HCT116 (cell line): ENCODE measurements around the gene MPP4. TPM values are rescaled to one million over a fixed set of nuclear protein-coding genes. Genes with fewer than 3 reads are reported as not detected.

Source experiments
- ATAC-seq: fragments of 200-7000 bp; cut with Tn5 transposase; 2 replicates; pipeline ENCODE4 v1.9.1; 2020; ENCODE audit warnings: mild to moderate bottlenecking, moderate library complexity
- BruUV-seq: library from RNA; stranded (reverse); fragments of 400-500 nt; replicated peaks from 2 replicates; lab custom pipeline; 2021; lab: Mats Ljungman, UMichigan
- CTCF ChIA-PET: fragments of 300-600 bp; sonication (Branson Sonifier 250); formaldehyde crosslinking; loops from one replicate; lab custom pipeline; 2021; ENCODE audit warnings: antibody characterized with exemption; lab: Charles Lee
- POLR2A ChIA-PET: fragments of 300-600, 350-600 bp; sonication (Branson Sonifier 250); formaldehyde crosslinking; loops from one replicate; lab custom pipeline; 2021; ENCODE audit warnings: antibody characterized with exemption; lab: Charles Lee
- RAD21 ChIA-PET, 2 experiments: fragments of 300-600 bp; sonication (Branson Sonifier 250); formaldehyde crosslinking; loops; one replicate each; lab custom pipeline; 2023; ENCODE audit warnings: low total read pairs in 2 of 2; ENCODE audit not compliant: uncharacterized antibody in 2 of 2, unreplicated experiment in 2 of 2, low non-redundant PET in 1 of 2; lab: Charles Lee
- DNase-seq: peaks from one replicate; pipeline ENCODE4 v3.0.0-alpha.2; 2010; ENCODE audit warnings: low read depth, low spot score
- H2AFZ ChIP-seq: fragments of 200-600 bp; shearing (Covaris generic), sonication (generic); 2 replicates; pipeline ENCODE4 v1.6.1; 2017; ENCODE audit warnings: low read depth, mixed run types, mixed read lengths, antibody characterized with exemption, low read length; ENCODE audit not compliant: poor library complexity, severe bottlenecking
- H3K27ac ChIP-seq: 2 replicates; pipeline ENCODE4 v1.5.1; 2012; ENCODE audit warnings: low read depth, low read length
- H3K27me3 ChIP-seq: fragments of 200-600 bp; sonication (generic); 2 replicates; pipeline ENCODE4 v1.6.1; 2016; ENCODE audit warnings: mixed run types, low read length, mixed read lengths; ENCODE audit not compliant: insufficient read depth
- H3K36me3 ChIP-seq, 2 experiments: fragments of 200-500 bp in 1 of 2; fragments of 200-600 bp in 1 of 2; sonication (Bioruptor generic) in 1 of 2; sonication (generic) in 1 of 2; 2 replicates each; pipeline versions ENCODE4 v1.5.1 to v1.6.1; 2014 to 2016; ENCODE audit warnings: low read length in 2 of 2, inconsistent platforms in 1 of 2, mixed read lengths in 1 of 2, mixed run types in 1 of 2; ENCODE audit not compliant: insufficient read depth in 2 of 2, control insufficient read depth in 1 of 2
- H3K4me1 ChIP-seq, 2 experiments: fragments of 200-600 bp in 1 of 2; sonication (generic) in 1 of 2; 2 replicates each; pipeline versions ENCODE4 v1.5.1 to v1.6.1; 2012 to 2017; ENCODE audit warnings: low read length in 2 of 2, inconsistent platforms in 1 of 2, mild to moderate bottlenecking in 1 of 2, mixed read lengths in 1 of 2, mixed run types in 1 of 2, moderate library complexity in 1 of 2; ENCODE audit not compliant: insufficient read depth in 2 of 2, control insufficient read depth in 1 of 2
- H3K4me2 ChIP-seq: fragments of 200-600 bp; sonication (generic); 2 replicates; pipeline ENCODE4 v1.6.1; 2017; ENCODE audit warnings: mixed run types, low read length, mixed read lengths
- H3K4me3 ChIP-seq, 2 experiments: fragments of 200-600 bp in 1 of 2; sonication (generic) in 1 of 2; replicated peaks in 1 of 2; 2 replicates each; pipeline ENCODE4 v1.5.1; 2011 to 2016; ENCODE audit warnings: low read length in 2 of 2, control low read depth in 1 of 2, low read depth in 1 of 2, mild to moderate bottlenecking in 1 of 2, mixed read lengths in 1 of 2, mixed run types in 1 of 2
- H3K79me2 ChIP-seq: fragments of 200-600 bp; sonication (generic); 2 replicates; pipeline ENCODE4 v1.6.1; 2017; ENCODE audit warnings: mild to moderate bottlenecking, mixed run types, low read length, moderate library complexity, mixed read lengths; ENCODE audit not compliant: insufficient read depth
- H3K9ac ChIP-seq: fragments of 200-600 bp; sonication (generic); 2 replicates; pipeline ENCODE4 v1.6.1; 2016; ENCODE audit warnings: low read length, mixed read lengths
- H3K9me2 ChIP-seq: fragments of 200-600 bp; sonication (generic), shearing (Covaris generic); 2 replicates; pipeline ENCODE4 v1.6.1; 2017; ENCODE audit warnings: mixed run types, mild to moderate bottlenecking, moderate library complexity; ENCODE audit not compliant: insufficient read depth
- H3K9me3 ChIP-seq, 2 experiments: fragments of 200-500 bp in 1 of 2; fragments of 200-600 bp in 1 of 2; sonication (Bioruptor generic) in 1 of 2; sonication (generic) in 1 of 2; 2 replicates each; pipeline ENCODE4 v1.6.1; 2014 to 2017; ENCODE audit warnings: low read length in 2 of 2, mixed read lengths in 2 of 2, inconsistent platforms in 1 of 2, low read depth in 1 of 2, mild to moderate bottlenecking in 1 of 2, mixed run types in 1 of 2, moderate library complexity in 1 of 2; ENCODE audit not compliant: control insufficient read depth in 1 of 2, insufficient read depth in 1 of 2
- H4K20me1 ChIP-seq: fragments of 200-600 bp; sonication (generic), shearing (Covaris generic); 2 replicates; pipeline ENCODE4 v1.6.1; 2017; ENCODE audit warnings: mixed run types, mild to moderate bottlenecking, moderate library complexity; ENCODE audit not compliant: insufficient read depth
- EGR1 ChIP-seq: IDR thresholded peaks from 2 replicates; pipeline ENCODE4 v1.6.1; 2012; ENCODE audit warnings: low read depth
- EZH2 ChIP-seq: fragments of 200-600 bp; sonication (generic); IDR thresholded peaks from 2 replicates; pipeline ENCODE4 v1.6.1; 2017; ENCODE audit warnings: antibody characterized with exemption, mixed run types
- EZH2phosphoT487 ChIP-seq: fragments of 200-600 bp; IDR thresholded peaks from 2 replicates; pipeline ENCODE4 v1.6.1; 2018; ENCODE audit warnings: antibody characterized with exemption, borderline replicate concordance
- JUND ChIP-seq: IDR thresholded peaks from 2 replicates; pipeline ENCODE4 v1.6.1; 2012
- POLR2AphosphoS5 ChIP-seq: IDR thresholded peaks from 2 replicates; pipeline ENCODE4 v1.6.1; 2011; ENCODE audit warnings: mild to moderate bottlenecking, low read depth, low read length, moderate library complexity
- RAD21 ChIP-seq: IDR thresholded peaks from 2 replicates; pipeline ENCODE4 v1.6.1; 2012; ENCODE audit warnings: low read depth, mild to moderate bottlenecking
- SIN3A ChIP-seq: IDR thresholded peaks from 2 replicates; pipeline ENCODE4 v1.6.1; 2012; ENCODE audit warnings: low read depth
- SP1 ChIP-seq: IDR thresholded peaks from 2 replicates; pipeline ENCODE4 v1.6.1; 2012; ENCODE audit warnings: low read depth
- TCF7L2 ChIP-seq: IDR thresholded peaks from 2 replicates; pipeline ENCODE4 v1.7.0; 2011; ENCODE audit warnings: borderline replicate concordance, inconsistent platforms; ENCODE audit not compliant: insufficient read depth, insufficient read length; ENCODE audit errors: extremely low read depth
- YY1 ChIP-seq: IDR thresholded peaks from 2 replicates; pipeline ENCODE4 v1.6.1; 2011; ENCODE audit warnings: low read length, low read depth, moderate library complexity, mild to moderate bottlenecking; ENCODE audit not compliant: insufficient replicate concordance; ENCODE audit errors: extremely low read depth
- ZFX ChIP-seq: fragments of 450-650 bp; IDR thresholded peaks from 2 replicates; pipeline ENCODE4 v1.6.1; 2017
- intact Hi-C: fragments of 100-400 bp; cut with micrococcal nuclease; formaldehyde crosslinking; loops from 2 replicates; pipeline ENCODE4 v1.10.0; 2022
- total RNA-seq: library from RNA; stranded (reverse); gene quantifications from one replicate; pipeline ENCODE4 v1.2.1, GENCODE V29; 2021; ENCODE audit not compliant: unreplicated experiment
- TF ChIP-seq, protein P1 (sequence below): IDR thresholded peaks from 2 replicates; pipeline ENCODE4 v1.6.1; 2012; ENCODE audit warnings: low read depth
- TF ChIP-seq, protein P2 (sequence below), 3 experiments: fragments of 200-600 bp in 1 of 3; sonication (generic) in 1 of 3; IDR thresholded peaks in 2 of 3; conservative IDR thresholded peaks in 1 of 3; 2 replicates each; pipeline ENCODE4 v1.5.1; 2012 to 2017; ENCODE audit warnings: low read depth in 2 of 3, low read length in 2 of 3, antibody characterized with exemption in 1 of 3, borderline replicate concordance in 1 of 3, control low read depth in 1 of 3, mild to moderate bottlenecking in 1 of 3, mixed read lengths in 1 of 3, mixed run types in 1 of 3, moderate library complexity in 1 of 3; ENCODE audit not compliant: insufficient read depth in 1 of 3
- TF ChIP-seq, protein P3 (sequence below): IDR thresholded peaks from 2 replicates; pipeline ENCODE4 v1.6.1; 2011; ENCODE audit warnings: mild to moderate bottlenecking, low read length, moderate library complexity; ENCODE audit not compliant: insufficient replicate concordance; ENCODE audit errors: extremely low read depth

MPP4 gene
- total RNA-seq, 1 experiment from 2014 or later, result 0.32 TPM

DNA sequence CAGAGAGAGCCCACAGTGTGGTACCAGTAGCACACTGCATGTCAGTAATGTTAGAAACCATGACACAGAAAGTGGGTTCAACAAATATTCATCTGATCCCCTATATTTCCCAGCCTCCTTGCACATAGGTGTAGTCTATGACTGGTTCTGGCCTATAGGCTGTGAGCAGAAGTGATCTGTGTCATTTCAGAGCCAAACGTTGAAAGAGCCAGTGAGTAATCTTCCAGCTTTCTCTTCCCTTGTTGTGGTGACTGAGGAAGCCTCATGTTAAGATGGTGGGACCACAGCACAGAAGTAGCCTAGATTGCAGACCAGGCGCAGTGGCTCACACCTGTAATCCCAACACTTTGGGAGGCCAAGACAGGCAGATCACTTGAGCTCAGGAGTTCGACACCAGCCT, 59.2 kb downstream of the MPP4 start:
- Histone ChIP-seq H3K27me3 (no peaks in the 10 kb centered on the region), H3K4me2 (no peak overlapping the region), H3K27ac (no peak overlapping the region), H3K79me2 (peaks cover 5% of the 10 kb centered on the region; the same call in 1 of the 2 replicates), H3K4me1 (peaks cover 4 to 13% of the 10 kb centered on the region in 2 experiments), H3K4me3 (no peak overlapping the region), H3K36me3 (peaks cover 6 to 16% of the 10 kb centered on the region in 2 experiments; a peak in 3 of 4 replicates), H3K9me2 (no peaks in the 10 kb centered on the region), H3K9me3 (no peaks in the 10 kb centered on the region), H4K20me1 (no peaks in the 10 kb centered on the region), H2AFZ (no peak overlapping the region), H3K9ac (no peak overlapping the region)
- ChIA-PET RAD21 (no interaction called here), POLR2A (no interaction called here), CTCF (no interaction called here)
- no peak for ATAC-seq
- TF ChIP-seq YY1 (no peak), TCF7L2 (no peak), RAD21 (no peak), EZH2phosphoT487 (no peak), ZFX (no peak), JUND (no peak), SIN3A (no peak), EZH2 (no peak), POLR2AphosphoS5 (no peak), EGR1 (no peak), SP1 (no peak)
- TF ChIP-seq, protein P1, sequence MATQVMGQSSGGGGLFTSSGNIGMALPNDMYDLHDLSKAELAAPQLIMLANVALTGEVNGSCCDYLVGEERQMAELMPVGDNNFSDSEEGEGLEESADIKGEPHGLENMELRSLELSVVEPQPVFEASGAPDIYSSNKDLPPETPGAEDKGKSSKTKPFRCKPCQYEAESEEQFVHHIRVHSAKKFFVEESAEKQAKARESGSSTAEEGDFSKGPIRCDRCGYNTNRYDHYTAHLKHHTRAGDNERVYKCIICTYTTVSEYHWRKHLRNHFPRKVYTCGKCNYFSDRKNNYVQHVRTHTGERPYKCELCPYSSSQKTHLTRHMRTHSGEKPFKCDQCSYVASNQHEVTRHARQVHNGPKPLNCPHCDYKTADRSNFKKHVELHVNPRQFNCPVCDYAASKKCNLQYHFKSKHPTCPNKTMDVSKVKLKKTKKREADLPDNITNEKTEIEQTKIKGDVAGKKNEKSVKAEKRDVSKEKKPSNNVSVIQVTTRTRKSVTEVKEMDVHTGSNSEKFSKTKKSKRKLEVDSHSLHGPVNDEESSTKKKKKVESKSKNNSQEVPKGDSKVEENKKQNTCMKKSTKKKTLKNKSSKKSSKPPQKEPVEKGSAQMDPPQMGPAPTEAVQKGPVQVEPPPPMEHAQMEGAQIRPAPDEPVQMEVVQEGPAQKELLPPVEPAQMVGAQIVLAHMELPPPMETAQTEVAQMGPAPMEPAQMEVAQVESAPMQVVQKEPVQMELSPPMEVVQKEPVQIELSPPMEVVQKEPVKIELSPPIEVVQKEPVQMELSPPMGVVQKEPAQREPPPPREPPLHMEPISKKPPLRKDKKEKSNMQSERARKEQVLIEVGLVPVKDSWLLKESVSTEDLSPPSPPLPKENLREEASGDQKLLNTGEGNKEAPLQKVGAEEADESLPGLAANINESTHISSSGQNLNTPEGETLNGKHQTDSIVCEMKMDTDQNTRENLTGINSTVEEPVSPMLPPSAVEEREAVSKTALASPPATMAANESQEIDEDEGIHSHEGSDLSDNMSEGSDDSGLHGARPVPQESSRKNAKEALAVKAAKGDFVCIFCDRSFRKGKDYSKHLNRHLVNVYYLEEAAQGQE, result no peak
- TF ChIP-seq, protein P2, sequence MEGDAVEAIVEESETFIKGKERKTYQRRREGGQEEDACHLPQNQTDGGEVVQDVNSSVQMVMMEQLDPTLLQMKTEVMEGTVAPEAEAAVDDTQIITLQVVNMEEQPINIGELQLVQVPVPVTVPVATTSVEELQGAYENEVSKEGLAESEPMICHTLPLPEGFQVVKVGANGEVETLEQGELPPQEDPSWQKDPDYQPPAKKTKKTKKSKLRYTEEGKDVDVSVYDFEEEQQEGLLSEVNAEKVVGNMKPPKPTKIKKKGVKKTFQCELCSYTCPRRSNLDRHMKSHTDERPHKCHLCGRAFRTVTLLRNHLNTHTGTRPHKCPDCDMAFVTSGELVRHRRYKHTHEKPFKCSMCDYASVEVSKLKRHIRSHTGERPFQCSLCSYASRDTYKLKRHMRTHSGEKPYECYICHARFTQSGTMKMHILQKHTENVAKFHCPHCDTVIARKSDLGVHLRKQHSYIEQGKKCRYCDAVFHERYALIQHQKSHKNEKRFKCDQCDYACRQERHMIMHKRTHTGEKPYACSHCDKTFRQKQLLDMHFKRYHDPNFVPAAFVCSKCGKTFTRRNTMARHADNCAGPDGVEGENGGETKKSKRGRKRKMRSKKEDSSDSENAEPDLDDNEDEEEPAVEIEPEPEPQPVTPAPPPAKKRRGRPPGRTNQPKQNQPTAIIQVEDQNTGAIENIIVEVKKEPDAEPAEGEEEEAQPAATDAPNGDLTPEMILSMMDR (IDR thresholded peaks at IDR 0.05 in 2 of 3, conservative IDR thresholded peaks at IDR 0.05 in 1 of 3; ENCODE audit: borderline replicate concordance in 1 of 3, insufficient read depth in 1 of 3, low read depth in 2 of 3, low read length in 2 of 3), result no peak
- TF ChIP-seq, protein P3, sequence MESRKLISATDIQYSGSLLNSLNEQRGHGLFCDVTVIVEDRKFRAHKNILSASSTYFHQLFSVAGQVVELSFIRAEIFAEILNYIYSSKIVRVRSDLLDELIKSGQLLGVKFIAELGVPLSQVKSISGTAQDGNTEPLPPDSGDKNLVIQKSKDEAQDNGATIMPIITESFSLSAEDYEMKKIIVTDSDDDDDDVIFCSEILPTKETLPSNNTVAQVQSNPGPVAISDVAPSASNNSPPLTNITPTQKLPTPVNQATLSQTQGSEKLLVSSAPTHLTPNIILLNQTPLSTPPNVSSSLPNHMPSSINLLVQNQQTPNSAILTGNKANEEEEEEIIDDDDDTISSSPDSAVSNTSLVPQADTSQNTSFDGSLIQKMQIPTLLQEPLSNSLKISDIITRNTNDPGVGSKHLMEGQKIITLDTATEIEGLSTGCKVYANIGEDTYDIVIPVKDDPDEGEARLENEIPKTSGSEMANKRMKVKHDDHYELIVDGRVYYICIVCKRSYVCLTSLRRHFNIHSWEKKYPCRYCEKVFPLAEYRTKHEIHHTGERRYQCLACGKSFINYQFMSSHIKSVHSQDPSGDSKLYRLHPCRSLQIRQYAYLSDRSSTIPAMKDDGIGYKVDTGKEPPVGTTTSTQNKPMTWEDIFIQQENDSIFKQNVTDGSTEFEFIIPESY, result no peak
- DNase-seq, result no peak
- no TSS peak for BruUV-seq
- intact Hi-C loops, result no loop called here
